GM18517 (cell line): ENCODE measurements around the gene OR51B5.
"Not testable (repeated sequence)": the region's sequence is repeated elsewhere in the genome, so short reads cannot be mapped to it uniquely, and the experiment has no call there.

Experiments
- ATAC-seq: cut with Tn5 transposase; IDR thresholded peaks from one replicate; pipeline ENCODE4 v1.9.1; 2021; ENCODE audit warnings: mild to moderate bottlenecking, moderate library complexity; ENCODE audit not compliant: unreplicated experiment

Gene OR51B5

GRCh38 chr11:5343474-5344335 lies at the start of gene OR51B5:
Gene OR51B5, minus strand, starts transcription at chr11:5343524. Its CDS starts 0 bp downstream, at chr11:5343524.
- ATAC-seq, result no peak

GRCh38 chr11:5390210-5390609 lies 46.9 kb upstream of the OR51B5 start:
- no peak for ATAC-seq

DNA sequence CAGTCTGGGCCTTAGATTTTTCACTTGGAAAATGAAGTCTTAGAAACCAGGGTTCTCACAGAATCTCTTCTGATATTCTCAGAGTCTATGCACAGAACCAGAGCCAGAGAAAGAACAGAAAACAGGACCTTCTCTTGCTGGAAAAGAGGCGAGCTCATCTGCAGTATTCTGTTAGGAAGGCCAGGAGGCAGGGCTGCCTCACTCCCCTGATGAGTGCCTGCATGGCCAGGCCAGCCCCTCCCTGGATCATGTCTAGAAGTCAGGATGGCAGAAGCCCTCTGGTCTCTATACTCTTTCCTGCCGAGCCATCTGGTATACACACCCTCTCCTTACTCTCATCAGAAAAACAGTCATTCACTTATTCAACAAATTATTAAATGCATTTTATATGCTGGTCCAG lies 41.0 kb upstream of the OR51B5 start:
- ATAC-seq, result no peak

GRCh38 chr11:5383576-5383975 lies 40.3 kb upstream of the OR51B5 start, which contains the start of gene OR51M1:
Gene OR51M1, plus strand, starts transcription at chr11:5383812. Its CDS starts 5,587 bp downstream, at chr11:5389399.
- no peak for ATAC-seq

DNA sequence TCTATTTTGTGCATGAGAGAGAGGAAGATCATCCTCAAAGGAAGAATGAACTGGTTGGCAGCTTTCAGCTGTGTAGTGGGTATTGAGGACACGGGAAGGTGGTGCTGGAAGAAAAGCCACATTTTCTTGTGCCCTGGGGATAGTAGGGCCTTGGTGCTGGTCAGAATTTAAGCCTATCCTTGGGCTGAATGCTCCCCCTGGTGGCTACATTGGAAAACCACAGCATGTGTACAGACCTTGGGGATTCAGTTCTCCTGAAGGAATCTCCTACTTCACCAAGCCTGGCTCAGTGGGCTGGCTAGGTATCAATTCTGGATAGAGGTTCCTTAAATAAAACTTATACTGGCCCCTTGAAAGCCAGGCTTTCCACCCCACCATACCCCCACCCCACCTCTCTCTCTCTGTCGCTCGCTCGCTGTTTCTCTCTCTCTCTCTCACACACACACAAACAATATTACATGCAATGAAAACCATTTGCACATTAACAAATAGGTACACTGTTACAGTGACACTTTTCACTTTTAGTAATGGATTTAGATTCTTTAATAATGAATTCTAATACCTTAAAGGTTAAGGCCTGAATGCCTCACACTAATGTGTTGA lies 37.5 kb upstream of the OR51B5 start:
- ATAC-seq, result no peak

- no peak for ATAC-seq
These were observed 26.5 kb upstream of the OR51B5 start for GRCh38 chr11:5369789-5370188.

- peak; percentile 42 for ATAC-seq
These were observed 25.2 kb upstream of the OR51B5 start for GRCh38 chr11:5368502-5369043.

DNA sequence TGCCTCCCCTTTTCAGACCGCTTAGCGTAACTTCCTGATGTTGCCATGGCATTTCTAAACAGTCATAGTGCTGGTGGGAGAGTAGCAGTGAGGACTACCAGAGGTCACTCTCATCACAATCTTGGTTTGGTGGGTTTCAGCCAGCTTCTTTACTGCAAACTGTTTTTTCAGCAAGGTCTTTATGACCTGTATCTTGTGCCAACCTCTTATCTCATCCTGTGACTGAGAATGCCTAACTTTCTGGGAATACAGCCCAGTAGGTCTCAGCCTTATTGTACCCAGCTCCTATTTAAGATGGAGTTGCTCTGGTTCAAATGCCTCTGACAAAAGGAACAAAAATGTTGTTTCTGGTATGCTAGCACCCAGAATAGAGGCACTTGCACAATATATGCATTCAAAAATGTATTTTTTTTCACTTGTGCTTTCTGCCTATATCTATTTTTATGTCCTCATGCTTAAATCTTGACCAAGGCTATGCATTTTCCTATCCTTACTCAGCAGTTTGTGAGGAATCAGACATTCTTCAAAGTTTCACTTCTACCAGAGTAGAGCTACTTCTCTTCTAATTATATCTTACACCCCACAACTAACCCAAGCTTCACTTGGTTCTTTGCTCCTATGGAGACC lies 24.2 kb upstream of the OR51B5 start:
- no peak for ATAC-seq

GRCh38 chr11:5366856-5367255 lies 23.5 kb upstream of the OR51B5 start:
- no peak for ATAC-seq

DNA sequence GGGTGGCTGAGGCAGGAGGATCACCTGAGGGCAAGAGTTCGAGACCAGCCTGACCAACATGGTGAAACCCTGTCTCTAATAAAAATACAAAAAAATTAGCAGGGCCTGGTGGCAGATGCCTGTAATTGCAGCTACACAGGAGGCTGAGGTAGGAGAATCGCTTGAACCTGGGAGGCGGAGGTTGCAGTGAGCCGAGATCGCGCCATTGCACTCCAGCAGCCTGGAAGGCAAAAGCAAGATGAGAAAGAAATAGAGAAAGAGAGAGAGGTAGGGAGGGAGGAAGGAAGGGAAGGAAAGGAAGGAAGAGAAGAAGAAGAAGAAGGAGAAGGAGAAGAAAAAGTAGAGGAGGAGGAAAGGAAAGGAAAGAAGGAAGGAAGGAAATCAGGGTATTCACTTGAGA lies 23.0 kb upstream of the OR51B5 start:
- not testable (repeated sequence) for ATAC-seq

DNA sequence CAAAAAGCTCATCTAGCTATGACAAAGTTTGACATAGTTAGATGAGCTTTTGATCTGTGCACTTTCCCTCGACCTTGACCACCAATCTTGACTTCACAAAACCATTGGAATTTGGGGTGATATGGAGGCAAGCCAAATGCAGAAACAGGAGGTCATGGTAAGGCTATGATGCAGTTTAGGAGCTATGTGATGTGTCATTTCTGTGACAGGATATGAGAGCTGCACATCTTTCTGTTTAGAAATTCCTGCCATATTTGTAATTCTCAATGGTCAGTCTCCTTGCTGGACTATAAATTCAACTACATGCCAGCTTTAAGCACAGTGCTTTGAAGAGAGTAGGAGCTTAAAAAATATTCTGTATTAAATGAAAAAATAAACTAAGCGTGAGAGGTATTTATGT lies 20.9 kb upstream of the OR51B5 start:
- no peak for ATAC-seq

GRCh38 chr11:5363679-5364078 lies 20.4 kb upstream of the OR51B5 start:
- no peak for ATAC-seq

- no peak for ATAC-seq
These were observed 18.8 kb upstream of the OR51B5 start for GRCh38 chr11:5362017-5362625.

- not testable (repeated sequence) for ATAC-seq
These were observed 12.7 kb upstream of the OR51B5 start for GRCh38 chr11:5356031-5356430.

- ATAC-seq, result no peak
These were observed 7.9 kb upstream of the OR51B5 start, which contains the start of gene OR51B6 for GRCh38 chr11:5351208-5351607. Gene OR51B6, plus strand, starts transcription at chr11:5351508. Its CDS starts 0 bp downstream, at chr11:5351508.

GRCh38 chr11:5349550-5349949 lies 6.2 kb upstream of the OR51B5 start:
- ATAC-seq, result no peak

DNA sequence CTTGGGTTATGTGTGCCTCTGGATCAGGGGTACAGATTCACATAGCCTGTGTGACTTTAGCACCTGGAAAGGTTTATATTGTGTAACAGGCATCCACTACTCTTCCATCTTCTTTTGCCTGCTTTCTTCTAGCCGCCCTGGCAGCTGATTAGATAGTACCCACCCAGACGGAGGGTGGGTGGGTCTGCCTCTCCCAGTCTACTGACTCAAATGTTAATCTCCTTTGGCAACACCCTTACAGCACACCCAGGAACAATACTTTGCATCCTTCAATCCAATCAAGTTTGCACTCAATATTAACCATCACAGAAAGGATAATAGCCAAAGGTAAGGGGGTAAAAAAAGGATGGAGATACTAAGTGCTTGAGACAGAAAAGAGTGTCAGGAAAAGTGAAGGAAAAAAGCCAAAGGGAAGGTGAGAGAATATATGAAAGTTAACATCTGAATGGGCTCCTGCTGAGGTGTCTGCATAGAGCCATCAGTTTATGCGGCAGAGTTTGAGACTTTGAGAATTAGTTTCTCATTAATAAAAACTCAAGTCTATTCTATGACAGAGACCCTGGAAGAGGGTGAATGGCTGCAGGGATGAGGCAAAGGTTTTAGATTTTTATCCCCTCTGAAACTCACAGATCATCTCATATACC lies 5.3 kb upstream of the OR51B5 start:
- no peak for ATAC-seq

GRCh38 chr11:5345831-5346230 lies 2.5 kb upstream of the OR51B5 start:
- no peak for ATAC-seq

DNA sequence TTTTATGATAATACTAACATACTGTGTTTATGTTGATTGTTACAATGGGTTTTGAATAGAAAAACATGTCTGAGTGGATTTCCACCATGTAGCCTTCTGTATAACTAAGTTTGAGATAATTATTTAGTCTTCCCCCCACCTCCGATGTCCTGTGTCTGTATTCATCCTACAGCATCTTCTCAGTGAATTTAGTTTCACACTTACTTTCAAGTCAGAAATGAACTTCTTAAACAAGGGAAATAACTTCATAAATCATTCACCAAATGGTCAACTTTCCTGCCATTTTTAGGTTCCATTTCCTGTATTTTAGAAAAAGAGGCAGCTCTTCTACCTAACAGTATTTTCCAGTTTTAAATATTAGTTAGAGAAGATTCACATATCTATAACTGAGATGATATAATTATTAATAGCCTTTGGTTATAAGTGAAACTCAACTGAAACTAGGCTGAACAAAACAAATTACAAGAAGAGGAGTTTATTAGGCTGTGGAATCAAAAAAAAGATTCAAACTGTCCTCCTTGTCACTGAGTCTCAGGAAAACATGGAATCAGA lies 3.5 kb downstream of the OR51B5 start:
- ATAC-seq, result peak; percentile 77

GRCh38 chr11:5337253-5337652 lies 6.1 kb downstream of the OR51B5 start:
- not testable (repeated sequence) for ATAC-seq
